Activated naive CD4-positive, alpha-beta T cell treated with anti-CD3 and anti-CD28 coated beads, Interleukin-2, amount 50 U/mL, for 24 hours (primary cell): ENCODE results near the gene PCDH19.
"Not testable (repeated sequence)": the region's sequence is repeated elsewhere in the genome, so short reads cannot be mapped to it uniquely, and the experiment has no call there.

Source experiments
- H3K27ac Mint-ChIP-seq: one replicate; pipeline ENCODE4 v1.8.0; 2021; ENCODE audit warnings: mild to moderate bottlenecking, mixed read lengths
- H3K27me3 Mint-ChIP-seq: one replicate; pipeline ENCODE4 v1.8.0; 2021; ENCODE audit warnings: mixed read lengths
- H3K36me3 Mint-ChIP-seq: one replicate; pipeline ENCODE4 v1.8.0; 2021; ENCODE audit warnings: mixed read lengths
- H3K4me1 Mint-ChIP-seq: one replicate; pipeline ENCODE4 v1.8.0; 2021; ENCODE audit warnings: mixed read lengths
- H3K4me3 Mint-ChIP-seq: one replicate; pipeline ENCODE4 v1.8.0; 2021; ENCODE audit warnings: mild to moderate bottlenecking, mixed read lengths
- H3K9me3 Mint-ChIP-seq: one replicate; pipeline ENCODE4 v1.8.0; 2021; ENCODE audit warnings: mixed read lengths

PCDH19 gene, protein sequence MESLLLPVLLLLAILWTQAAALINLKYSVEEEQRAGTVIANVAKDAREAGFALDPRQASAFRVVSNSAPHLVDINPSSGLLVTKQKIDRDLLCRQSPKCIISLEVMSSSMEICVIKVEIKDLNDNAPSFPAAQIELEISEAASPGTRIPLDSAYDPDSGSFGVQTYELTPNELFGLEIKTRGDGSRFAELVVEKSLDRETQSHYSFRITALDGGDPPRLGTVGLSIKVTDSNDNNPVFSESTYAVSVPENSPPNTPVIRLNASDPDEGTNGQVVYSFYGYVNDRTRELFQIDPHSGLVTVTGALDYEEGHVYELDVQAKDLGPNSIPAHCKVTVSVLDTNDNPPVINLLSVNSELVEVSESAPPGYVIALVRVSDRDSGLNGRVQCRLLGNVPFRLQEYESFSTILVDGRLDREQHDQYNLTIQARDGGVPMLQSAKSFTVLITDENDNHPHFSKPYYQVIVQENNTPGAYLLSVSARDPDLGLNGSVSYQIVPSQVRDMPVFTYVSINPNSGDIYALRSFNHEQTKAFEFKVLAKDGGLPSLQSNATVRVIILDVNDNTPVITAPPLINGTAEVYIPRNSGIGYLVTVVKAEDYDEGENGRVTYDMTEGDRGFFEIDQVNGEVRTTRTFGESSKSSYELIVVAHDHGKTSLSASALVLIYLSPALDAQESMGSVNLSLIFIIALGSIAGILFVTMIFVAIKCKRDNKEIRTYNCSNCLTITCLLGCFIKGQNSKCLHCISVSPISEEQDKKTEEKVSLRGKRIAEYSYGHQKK (N-terminal part only)

DNA sequence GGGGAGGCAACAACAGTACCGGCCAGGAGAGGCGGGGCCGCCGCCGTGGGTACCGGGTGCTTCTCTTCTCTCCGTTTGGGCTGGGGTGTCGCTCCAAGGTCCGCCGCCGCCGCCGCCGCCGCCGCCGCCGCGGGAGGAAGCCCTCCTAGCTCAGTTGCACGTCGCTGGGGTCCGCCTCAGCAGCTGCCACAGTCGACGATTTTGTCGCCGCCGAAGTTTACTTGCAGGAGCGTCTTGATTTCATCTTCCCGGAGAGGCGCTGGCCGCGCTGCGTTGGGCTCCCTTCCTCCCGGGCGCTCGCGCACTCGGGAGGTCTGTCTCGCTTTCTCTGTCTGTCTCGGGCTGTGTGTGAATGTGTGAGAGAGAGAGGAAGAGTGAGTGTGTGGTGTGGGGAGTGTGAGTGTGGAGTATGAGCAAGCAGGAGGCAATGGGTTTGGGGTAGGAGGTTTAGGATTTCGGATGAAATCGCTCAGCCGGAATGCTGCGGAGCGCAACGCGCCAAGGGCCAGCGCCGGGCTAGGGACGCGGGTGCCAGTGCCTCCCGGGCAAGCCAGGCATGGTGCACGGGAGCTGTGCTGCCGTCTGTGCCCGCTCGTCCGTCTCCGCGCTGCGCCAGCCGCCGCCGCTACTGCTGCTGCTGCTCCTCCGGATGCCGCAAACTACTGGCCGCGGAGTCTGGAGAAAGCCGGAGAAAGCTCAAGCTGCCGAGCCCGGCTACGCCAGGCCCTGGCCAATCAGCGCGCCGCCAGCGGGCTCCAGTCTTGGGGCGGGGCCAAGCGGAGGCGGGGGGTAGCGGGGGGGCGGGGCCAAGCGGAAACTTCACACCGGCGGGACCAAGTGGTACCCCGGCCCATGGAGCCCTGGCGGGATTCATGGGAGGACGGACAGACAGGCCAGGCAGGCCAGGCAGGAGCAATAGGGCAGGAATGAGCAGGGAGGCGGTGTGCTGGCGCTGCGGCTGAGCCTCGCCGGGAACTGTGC is at the start of gene PCDH19:
Gene PCDH19, minus strand, starts transcription at position 664 of the 981 bp plus-strand sequence. CDS start 1,676 bp downstream, outside the sequence.
- Mint-ChIP-seq H3K27me3 (peaks cover 29% of the 10 kb centered on the region), H3K9me3 (no peaks in the 10 kb centered on the region), H3K36me3 (no peaks in the 10 kb centered on the region), H3K27ac (no peak within 1 kb of the TSS), H3K4me1 (peaks cover 17% of the 10 kb centered on the region), H3K4me3 (peak within 1 kb of the TSS; percentile 76)

DNA sequence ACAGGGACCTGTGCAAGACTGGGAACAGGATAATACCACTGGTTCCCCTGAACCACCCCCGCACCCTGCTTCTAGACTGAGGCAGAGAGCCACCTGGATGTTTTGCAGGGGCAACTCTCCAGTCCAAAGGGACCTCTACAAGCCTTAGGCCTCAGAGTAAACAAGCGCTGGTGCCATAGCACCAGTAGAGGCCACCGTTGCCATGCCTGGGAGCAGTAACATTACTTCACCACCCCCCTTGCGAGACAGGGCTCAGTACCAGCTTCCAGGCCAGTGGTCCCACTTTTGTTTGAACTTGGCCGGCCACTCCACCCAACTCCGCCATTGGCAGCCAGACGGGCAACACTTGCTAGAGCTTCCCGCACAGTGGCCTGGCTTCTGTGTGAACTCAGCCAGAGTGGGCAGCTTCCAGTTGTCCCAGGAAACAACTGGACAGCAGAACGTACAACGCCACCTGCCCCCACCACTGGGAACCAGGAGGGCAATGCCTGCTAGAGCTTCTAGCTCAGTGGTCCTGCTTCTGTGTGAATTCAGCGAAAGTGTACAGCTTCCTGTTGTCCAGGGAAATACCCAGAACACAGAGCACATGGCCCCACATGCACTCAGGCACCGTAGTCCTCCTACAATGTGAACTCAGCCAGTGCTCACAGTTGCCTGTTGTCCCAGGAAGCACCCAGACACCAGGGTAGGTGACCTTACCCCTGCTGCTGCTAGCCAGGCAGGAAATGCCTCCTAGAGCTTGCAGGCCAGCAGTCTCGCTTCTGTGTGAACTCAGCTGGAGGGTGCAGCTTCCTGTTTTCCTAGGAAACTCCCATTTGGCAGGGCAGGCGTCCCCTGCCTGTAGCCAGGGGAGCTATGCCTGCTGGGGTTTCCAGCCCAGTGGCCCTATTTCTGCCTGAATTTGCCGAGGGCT is 39.9 kb upstream of the PCDH19 start:
- Mint-ChIP-seq H3K4me3 (no peak overlapping the region), H3K9me3 (no peaks in the 10 kb centered on the region), H3K27me3 (peaks cover 7% of the 10 kb centered on the region), H3K4me1 (no peaks in the 10 kb centered on the region), H3K36me3 (no peaks in the 10 kb centered on the region), H3K27ac (no peak overlapping the region)

DNA sequence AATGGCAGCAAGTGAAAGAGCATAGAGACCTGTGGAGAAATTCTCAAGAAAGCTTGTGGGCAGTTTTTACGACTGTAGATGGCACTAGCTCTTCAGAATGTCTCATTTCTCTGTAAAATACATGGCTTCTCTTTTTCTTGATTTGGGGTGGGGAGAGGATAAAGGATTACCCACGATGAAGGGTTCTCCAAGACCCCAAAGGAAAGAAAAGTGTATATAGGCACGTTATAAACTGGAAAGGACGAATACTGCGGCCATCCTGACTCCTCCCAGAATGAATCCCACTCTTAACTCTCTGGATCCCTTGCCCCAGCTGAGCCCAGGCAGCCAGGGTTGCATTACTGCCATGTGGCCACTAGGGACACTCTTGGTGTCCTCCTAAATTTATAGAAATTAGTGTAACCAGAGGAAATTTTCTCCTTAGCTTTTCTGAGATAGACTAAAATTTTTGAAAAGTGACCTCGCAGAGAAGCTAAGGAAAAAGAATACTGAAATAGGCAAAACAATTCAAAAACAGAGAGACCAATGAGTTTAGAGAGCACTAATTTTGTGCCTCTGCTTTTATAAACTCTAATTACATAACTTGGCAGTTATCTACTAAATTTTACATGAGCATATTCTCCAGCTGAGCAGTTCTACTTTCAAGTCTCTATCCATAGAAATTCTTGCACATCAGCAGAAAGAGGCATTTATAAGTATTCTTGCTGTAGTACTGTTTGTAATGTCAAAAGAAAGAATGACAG is 37.8 kb upstream of the PCDH19 start:
- H3K27me3 Mint-ChIP-seq: peaks cover 2% of the 10 kb centered on the region
- H3K36me3 Mint-ChIP-seq: no peaks in the 10 kb centered on the region
- no peaks in the 10 kb centered on the region for H3K4me1 Mint-ChIP-seq
- no peak overlapping the region for H3K27ac Mint-ChIP-seq
- H3K9me3 Mint-ChIP-seq: no peaks in the 10 kb centered on the region
- H3K4me3 Mint-ChIP-seq: no peak overlapping the region

DNA sequence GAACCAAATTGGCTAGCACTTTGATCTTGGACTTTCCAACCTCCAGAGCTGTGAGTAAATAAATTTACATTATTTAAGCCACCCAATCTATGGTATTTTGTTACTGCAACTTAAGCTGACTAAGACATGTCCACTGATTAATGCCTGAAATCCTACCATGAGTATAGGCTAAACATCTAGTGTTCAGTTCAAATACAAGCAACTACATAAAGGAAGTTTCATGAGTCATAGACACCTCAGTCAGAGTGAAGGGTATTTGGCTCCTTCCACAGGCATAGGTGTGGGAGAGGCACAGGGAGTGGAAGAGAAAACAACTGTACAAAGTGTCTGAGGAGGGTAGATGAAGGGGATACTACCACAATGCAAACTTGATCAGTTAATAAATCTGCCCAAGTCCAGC is 35.5 kb upstream of the PCDH19 start:
- Mint-ChIP-seq H3K27ac (no peak overlapping the region), H3K27me3 (peaks cover 2% of the 10 kb centered on the region), H3K36me3 (no peaks in the 10 kb centered on the region), H3K4me3 (no peak overlapping the region), H3K4me1 (no peaks in the 10 kb centered on the region), H3K9me3 (no peaks in the 10 kb centered on the region)

DNA sequence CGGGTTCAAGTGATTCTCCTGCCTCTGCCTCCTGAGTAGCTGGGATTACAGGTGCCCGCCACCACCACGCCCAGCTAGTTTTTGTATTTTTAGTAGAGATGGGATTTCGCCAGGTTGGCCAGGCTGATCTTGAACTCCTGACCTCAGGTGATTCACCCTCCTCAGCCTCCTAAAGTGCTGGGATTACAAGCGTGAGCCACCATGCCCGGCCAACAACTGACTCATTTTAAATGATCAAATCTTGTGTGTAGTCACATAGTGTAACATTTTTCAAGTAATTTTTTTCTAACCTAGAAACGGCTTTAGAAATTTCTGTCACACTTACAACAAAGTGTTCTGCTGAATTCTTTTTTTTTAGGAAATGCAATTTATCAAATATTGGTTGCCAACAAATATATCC is 31.2 kb upstream of the PCDH19 start:
- not testable (repeated sequence) for H3K4me3 Mint-ChIP-seq, H3K4me1 Mint-ChIP-seq, H3K36me3 Mint-ChIP-seq, H3K27ac Mint-ChIP-seq, H3K27me3 Mint-ChIP-seq, H3K9me3 Mint-ChIP-seq

DNA sequence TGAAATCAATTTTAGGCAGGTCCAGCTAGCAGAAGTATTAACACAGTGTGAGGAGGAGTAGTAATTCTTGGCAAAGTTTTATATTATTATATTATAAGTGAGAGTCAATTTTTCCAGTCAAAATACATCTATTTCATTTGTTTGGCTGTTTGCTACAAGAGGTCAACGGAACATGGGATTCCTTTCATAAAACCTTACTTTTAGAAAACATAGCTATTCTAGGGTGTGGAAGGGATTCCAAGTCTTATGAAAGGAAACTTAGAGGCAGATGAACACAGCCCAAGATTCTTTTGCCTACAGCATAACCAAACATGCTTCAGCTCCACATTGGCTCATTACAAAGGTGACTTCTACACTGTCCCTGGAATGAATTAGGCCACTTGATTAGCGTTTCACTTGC is 29.9 kb upstream of the PCDH19 start:
- Mint-ChIP-seq H3K4me3 (no peak overlapping the region), H3K27me3 (no peaks in the 10 kb centered on the region), H3K4me1 (no peaks in the 10 kb centered on the region), H3K9me3 (no peaks in the 10 kb centered on the region), H3K36me3 (no peaks in the 10 kb centered on the region), H3K27ac (no peak overlapping the region)

DNA sequence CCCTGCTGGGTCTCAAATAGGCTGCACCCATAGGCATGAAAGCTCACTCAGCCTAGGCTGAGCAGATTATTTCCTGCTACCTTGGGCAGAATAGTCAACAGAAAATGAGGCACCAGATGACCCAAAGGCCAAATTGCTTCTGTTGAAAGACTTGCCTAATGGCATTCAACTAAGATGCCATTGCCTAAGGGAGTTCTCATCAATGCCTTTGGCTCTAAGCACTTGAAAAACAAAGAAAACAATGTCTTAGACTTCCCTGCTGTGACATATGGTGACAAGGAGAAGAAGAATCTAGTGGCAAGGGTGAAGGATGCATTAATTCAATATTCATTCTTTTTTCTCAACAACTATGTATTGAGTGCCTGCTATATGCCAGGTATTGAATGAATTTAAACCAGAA is 25.7 kb upstream of the PCDH19 start:
- Mint-ChIP-seq H3K27me3 (no peaks in the 10 kb centered on the region), H3K4me3 (no peak overlapping the region), H3K9me3 (no peaks in the 10 kb centered on the region), H3K4me1 (no peaks in the 10 kb centered on the region), H3K27ac (no peak overlapping the region), H3K36me3 (no peaks in the 10 kb centered on the region)

DNA sequence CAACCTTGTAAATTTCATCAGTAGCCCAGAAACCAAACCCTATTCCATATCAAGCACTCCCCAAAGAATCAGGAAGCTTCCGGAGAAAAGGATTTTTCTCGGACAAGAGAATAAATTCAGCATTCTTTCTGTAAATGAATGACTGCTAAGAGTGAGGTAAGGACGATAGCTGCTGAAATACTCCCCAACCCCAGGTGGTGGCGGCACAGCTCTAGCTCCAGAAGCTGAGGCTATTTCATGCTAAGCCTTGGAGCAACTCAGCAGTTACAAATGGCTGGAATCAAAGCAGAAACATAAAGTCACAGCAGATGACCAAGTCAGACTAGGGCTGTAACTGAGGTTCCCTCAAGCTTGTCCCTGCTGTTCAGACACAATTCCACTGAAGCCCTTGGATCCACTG is 13.9 kb upstream of the PCDH19 start:
- Mint-ChIP-seq H3K27ac (no peak overlapping the region), H3K9me3 (no peaks in the 10 kb centered on the region), H3K27me3 (no peaks in the 10 kb centered on the region), H3K4me3 (no peak overlapping the region), H3K4me1 (no peaks in the 10 kb centered on the region), H3K36me3 (no peaks in the 10 kb centered on the region)

DNA sequence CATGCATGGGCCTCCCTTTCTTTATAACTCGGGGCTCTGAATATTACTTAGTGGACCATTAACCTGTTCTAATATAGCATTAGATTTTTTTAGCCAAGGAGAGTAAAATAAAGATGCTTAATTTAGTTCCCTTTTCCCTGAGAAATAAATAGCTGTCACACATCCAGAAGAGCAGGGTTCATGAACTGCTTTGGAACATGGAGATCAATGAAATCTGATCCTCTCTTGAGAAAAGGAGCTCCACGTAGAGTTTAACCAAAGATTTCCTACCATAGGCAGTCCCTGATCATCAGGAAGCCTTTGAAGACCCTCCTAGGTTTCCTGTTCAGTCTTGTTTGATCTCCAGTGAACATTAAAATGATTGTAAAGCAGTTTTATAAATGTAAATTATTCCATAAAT is 8.5 kb upstream of the PCDH19 start:
- Mint-ChIP-seq H3K27ac (no peak overlapping the region), H3K4me1 (no peaks in the 10 kb centered on the region)

DNA sequence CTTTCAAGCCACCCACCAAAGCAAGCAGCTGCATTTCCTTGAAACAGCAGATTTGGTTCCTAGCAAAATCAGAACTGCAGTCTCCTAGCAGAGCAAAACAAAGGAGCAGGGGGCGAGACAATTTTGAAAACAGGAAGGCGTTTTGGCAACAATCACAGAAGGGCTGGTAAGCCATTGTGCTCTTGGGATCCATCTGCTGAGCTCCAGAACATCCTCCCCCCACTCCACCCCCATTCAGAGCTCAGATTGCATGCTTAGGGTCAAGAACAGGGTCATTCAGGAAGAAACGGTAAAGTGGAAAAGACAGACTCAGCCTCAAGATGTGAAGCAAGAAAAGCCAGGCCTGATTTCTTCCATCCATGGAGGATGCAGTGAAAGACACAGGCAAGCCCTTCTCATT is 7.6 kb upstream of the PCDH19 start:
- Mint-ChIP-seq H3K4me3 (no peak overlapping the region), H3K4me1 (peaks cover 5% of the 10 kb centered on the region), H3K36me3 (no peaks in the 10 kb centered on the region), H3K27ac (no peak overlapping the region), H3K9me3 (no peaks in the 10 kb centered on the region), H3K27me3 (peaks cover 14% of the 10 kb centered on the region)

More for the DNA sequence above, 8.5 kb upstream of the PCDH19 start:
- Mint-ChIP-seq H3K4me3 (no peak overlapping the region), H3K9me3 (no peaks in the 10 kb centered on the region), H3K36me3 (no peaks in the 10 kb centered on the region), H3K27me3 (peaks cover 8% of the 10 kb centered on the region)

DNA sequence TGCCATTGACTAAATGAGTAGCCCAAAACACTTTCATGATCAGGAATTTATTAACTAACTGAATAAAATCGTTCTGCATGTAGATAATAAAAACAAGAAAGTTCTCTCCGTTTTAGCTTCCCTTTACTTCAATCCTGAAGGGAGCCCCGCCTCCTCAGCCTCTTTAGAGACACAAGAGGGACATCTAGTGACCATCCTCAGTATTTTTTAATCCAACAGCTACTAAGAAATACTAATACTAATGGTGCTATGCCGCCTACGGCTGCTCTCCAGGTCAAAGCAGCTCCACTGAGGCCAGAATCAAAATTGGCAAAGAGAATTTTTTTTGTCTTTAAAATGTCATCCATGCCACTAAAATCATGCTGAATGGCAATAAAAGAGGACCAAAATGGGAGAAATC is 3.2 kb upstream of the PCDH19 start:
- H3K9me3 Mint-ChIP-seq: no peaks in the 10 kb centered on the region
- peak overlapping the region; percentile 19 for H3K4me3 Mint-ChIP-seq
- H3K4me1 Mint-ChIP-seq: peaks cover 17% of the 10 kb centered on the region
- H3K27me3 Mint-ChIP-seq: peaks cover 19% of the 10 kb centered on the region
- no peak overlapping the region for H3K27ac Mint-ChIP-seq
- no peaks in the 10 kb centered on the region for H3K36me3 Mint-ChIP-seq

DNA sequence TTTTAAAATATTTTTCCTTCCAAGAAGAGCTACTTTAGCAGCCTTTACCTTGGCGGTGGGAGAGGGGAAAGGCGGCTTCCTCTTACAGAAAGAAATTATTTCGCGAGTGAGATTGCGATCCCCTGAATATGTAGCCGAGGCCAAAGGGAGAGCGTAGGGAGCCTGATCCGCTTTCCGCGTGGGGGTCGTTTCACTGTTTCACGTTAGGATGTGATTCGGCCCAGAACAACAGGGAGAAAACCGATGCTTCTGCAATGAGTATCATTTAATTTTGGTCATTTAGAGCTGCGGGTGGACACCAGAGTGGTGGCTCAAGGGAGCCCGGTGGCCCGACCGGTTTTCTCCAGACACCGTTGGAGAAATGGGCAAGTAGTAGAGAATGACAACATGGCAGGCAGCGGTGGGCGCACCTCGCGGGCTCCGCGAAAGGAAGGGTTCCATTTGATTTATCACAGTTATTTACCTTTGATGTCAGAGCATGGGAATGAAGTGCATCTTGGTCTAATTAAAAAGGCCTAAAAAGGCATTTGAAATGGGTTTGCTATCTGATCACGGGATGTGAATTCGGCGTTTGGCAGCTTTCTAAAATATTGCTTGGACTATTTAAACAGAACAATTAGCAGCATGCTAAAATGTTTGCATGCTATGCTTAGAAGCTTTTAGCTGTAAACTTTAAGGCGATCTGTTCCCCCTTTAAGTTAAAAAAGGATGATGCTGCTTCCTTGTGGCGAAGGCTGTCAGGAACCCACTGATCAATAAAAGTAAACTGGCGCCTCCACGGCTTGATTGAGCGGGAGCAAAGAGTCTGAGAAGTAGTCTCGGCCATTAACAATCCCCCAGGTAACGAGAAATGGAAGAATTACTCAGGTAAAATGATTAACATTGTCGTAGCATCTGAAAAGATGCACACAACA is 2.0 kb upstream of the PCDH19 start:
- Mint-ChIP-seq H3K27me3 (peaks cover 23% of the 10 kb centered on the region), H3K4me3 (no peak overlapping the region), H3K36me3 (no peaks in the 10 kb centered on the region), H3K9me3 (no peaks in the 10 kb centered on the region), H3K27ac (no peak overlapping the region), H3K4me1 (peaks cover 17% of the 10 kb centered on the region)
